Trophoblast cell (in vitro differentiated cells and primary cell): ENCODE data around the gene MFAP1.

ENCODE experiments used
- DNase-seq, 2 donors: peaks; one replicate each; pipeline ENCODE4 v3.0.0-alpha.2; 2016
- H2AFZ ChIP-seq: 2 replicates; pipeline ENCODE4 v1.6.1; 2013; ENCODE audit warnings: low read length, moderate library complexity, mild to moderate bottlenecking; ENCODE audit not compliant: insufficient read depth, poor library complexity
- H2AK5ac ChIP-seq: 2 replicates; pipeline ENCODE4 v1.6.1; 2013; ENCODE audit warnings: mild to moderate bottlenecking, low read length
- H2BK120ac ChIP-seq: 2 replicates; pipeline ENCODE4 v1.6.1; 2013; ENCODE audit warnings: low read length, mild to moderate bottlenecking, moderate library complexity; ENCODE audit not compliant: insufficient read depth, poor library complexity
- H2BK12ac ChIP-seq: 2 replicates; pipeline ENCODE4 v1.6.1; 2013; ENCODE audit warnings: mild to moderate bottlenecking, low read length, moderate library complexity
- H2BK5ac ChIP-seq: 2 replicates; pipeline ENCODE4 v1.6.1; 2013; ENCODE audit warnings: low read length, low read depth, moderate library complexity, mild to moderate bottlenecking; ENCODE audit not compliant: poor library complexity
- H3K14ac ChIP-seq: 2 replicates; pipeline ENCODE4 v1.6.1; 2013; ENCODE audit warnings: mild to moderate bottlenecking, low read length
- H3K18ac ChIP-seq: 2 replicates; pipeline ENCODE4 v1.6.1; 2013; ENCODE audit warnings: mild to moderate bottlenecking, low read length
- H3K23ac ChIP-seq: 2 replicates; pipeline ENCODE4 v1.6.1; 2013; ENCODE audit warnings: low read length
- H3K27ac ChIP-seq: 2 replicates; pipeline ENCODE4 v1.5.1; 2013; ENCODE audit warnings: low read depth, mild to moderate bottlenecking, inconsistent platforms, low read length, moderate library complexity
- H3K27me3 ChIP-seq: 2 replicates; pipeline ENCODE4 v1.6.1; 2013; ENCODE audit warnings: inconsistent platforms, mild to moderate bottlenecking, low read length, moderate library complexity; ENCODE audit not compliant: insufficient read depth
- H3K36me3 ChIP-seq, 2 experiments: 1 replicate in 1 of 2; 2 replicates in 1 of 2; pipeline ENCODE4 v1.6.1; 2013; ENCODE audit warnings: low read length in 2 of 2, mild to moderate bottlenecking in 2 of 2, moderate library complexity in 1 of 2; ENCODE audit not compliant: insufficient read depth in 2 of 2, control insufficient read depth in 1 of 2
- H3K4ac ChIP-seq: 2 replicates; pipeline ENCODE4 v1.6.1; 2013; ENCODE audit warnings: low read depth, mild to moderate bottlenecking, low read length, moderate library complexity
- H3K4me1 ChIP-seq, 2 experiments: 1 replicate in 1 of 2; 2 replicates in 1 of 2; pipeline ENCODE4 v1.6.1; 2013; ENCODE audit warnings: low read length in 2 of 2, mild to moderate bottlenecking in 2 of 2, moderate library complexity in 1 of 2; ENCODE audit not compliant: insufficient read depth in 2 of 2, control insufficient read depth in 1 of 2
- H3K4me2 ChIP-seq: 2 replicates; pipeline ENCODE4 v1.6.1; 2013; ENCODE audit warnings: inconsistent platforms, mild to moderate bottlenecking, low read length, moderate library complexity
- H3K4me3 ChIP-seq: 2 replicates; pipeline ENCODE4 v1.5.1; 2013; ENCODE audit warnings: mild to moderate bottlenecking, low read depth, low read length, inconsistent platforms
- H3K79me1 ChIP-seq: one replicate; pipeline ENCODE4 v1.6.1; 2013; ENCODE audit warnings: low read length
- H3K79me2 ChIP-seq: 2 replicates; pipeline ENCODE4 v1.6.1; 2013; ENCODE audit warnings: low read length, mild to moderate bottlenecking; ENCODE audit not compliant: control insufficient read depth, insufficient read depth, poor library complexity
- H3K9ac ChIP-seq: 2 replicates; pipeline ENCODE4 v1.6.1; 2013; ENCODE audit warnings: mild to moderate bottlenecking, low read length
- H3K9me3 ChIP-seq: 2 replicates; pipeline ENCODE4 v1.6.1; 2013; ENCODE audit warnings: low read depth, mild to moderate bottlenecking, control low read depth, inconsistent platforms, low read length; ENCODE audit not compliant: insufficient read depth
- H4K12ac ChIP-seq: 2 replicates; pipeline ENCODE4 v1.6.1; 2013; ENCODE audit warnings: low read depth, mild to moderate bottlenecking, low read length, moderate library complexity
- H4K8ac ChIP-seq: 2 replicates; pipeline ENCODE4 v1.6.1; 2013; ENCODE audit warnings: low read depth, mild to moderate bottlenecking, low read length, moderate library complexity
- H4K91ac ChIP-seq: one replicate; pipeline ENCODE4 v1.6.1; 2013; ENCODE audit warnings: low read depth, mild to moderate bottlenecking, low read length, moderate library complexity
- WGBS: extraction: QIAGEN DNeasy Blood & Tissue Kit; methylation state at CpG from one replicate; pipeline ENCODE4 v1.1.7; 2013; ENCODE audit warnings: missing lambda C conversion rate; ENCODE audit not compliant: insufficient read length, insufficient coverage; ENCODE audit errors: extremely low coverage; 5-methylcytosine and 5-hydroxymethylcytosine counted together

MFAP1 gene

GRCh38 chr15:43854801-43855200 is 30.3 kb upstream of the MFAP1 start:
- no peak overlapping the region for H3K9ac ChIP-seq
- H2AK5ac ChIP-seq = no peak overlapping the region
- no peak overlapping the region for H3K27ac ChIP-seq
- H3K4me1 ChIP-seq = no peaks in the 10 kb centered on the region
- H2BK5ac ChIP-seq = no peak overlapping the region
- no peak overlapping the region for H3K14ac ChIP-seq
- no peaks in the 10 kb centered on the region for H3K9me3 ChIP-seq
- H2BK120ac ChIP-seq = no peak overlapping the region
- H3K4me2 ChIP-seq = no peak overlapping the region
- H2BK12ac ChIP-seq = no peak overlapping the region
- H3K79me2 ChIP-seq = no peaks in the 10 kb centered on the region
- H3K27me3 ChIP-seq = no peaks in the 10 kb centered on the region
- no peak overlapping the region for H3K4ac ChIP-seq
- peaks cover 4 to 8% of the 10 kb centered on the region in 2 experiments for H3K36me3 ChIP-seq
- no peak overlapping the region for H4K8ac ChIP-seq
- no CpG with 5 or more reads among the region's 6 CpGs for WGBS
- H3K23ac ChIP-seq = no peak overlapping the region
- no peak overlapping the region for H3K4me3 ChIP-seq
- no peak overlapping the region for H4K12ac ChIP-seq
- no peak overlapping the region for H3K18ac ChIP-seq
- H3K79me1 ChIP-seq = no peaks in the 10 kb centered on the region
- H4K91ac ChIP-seq = no peak overlapping the region
- DNase-seq = no peak
- H2AFZ ChIP-seq = no peak overlapping the region

GRCh38 chr15:43852607-43853006 is 28.1 kb upstream of the MFAP1 start:
- Histone ChIP-seq H3K9ac (no peak overlapping the region), H3K4me3 (no peak overlapping the region), H3K79me2 (no peaks in the 10 kb centered on the region), H3K23ac (no peak overlapping the region), H4K12ac (no peak overlapping the region), H3K9me3 (no peaks in the 10 kb centered on the region), H2AK5ac (no peak overlapping the region), H3K4ac (no peak overlapping the region), H3K4me1 (no peaks in the 10 kb centered on the region), H3K36me3 (peaks cover 2 to 9% of the 10 kb centered on the region in 2 experiments), H2BK12ac (no peak overlapping the region), H2BK5ac (no peak overlapping the region), H2BK120ac (no peak overlapping the region), H3K27me3 (no peaks in the 10 kb centered on the region), H3K18ac (no peak overlapping the region), H3K14ac (no peak overlapping the region), H3K4me2 (no peak overlapping the region), H2AFZ (no peak overlapping the region), H4K91ac (no peak overlapping the region), H3K27ac (no peak overlapping the region), H3K79me1 (no peaks in the 10 kb centered on the region), H4K8ac (no peak overlapping the region)
- no peak for DNase-seq
- WGBS = no CpG with 5 or more reads among the region's 4 CpGs

DNA sequence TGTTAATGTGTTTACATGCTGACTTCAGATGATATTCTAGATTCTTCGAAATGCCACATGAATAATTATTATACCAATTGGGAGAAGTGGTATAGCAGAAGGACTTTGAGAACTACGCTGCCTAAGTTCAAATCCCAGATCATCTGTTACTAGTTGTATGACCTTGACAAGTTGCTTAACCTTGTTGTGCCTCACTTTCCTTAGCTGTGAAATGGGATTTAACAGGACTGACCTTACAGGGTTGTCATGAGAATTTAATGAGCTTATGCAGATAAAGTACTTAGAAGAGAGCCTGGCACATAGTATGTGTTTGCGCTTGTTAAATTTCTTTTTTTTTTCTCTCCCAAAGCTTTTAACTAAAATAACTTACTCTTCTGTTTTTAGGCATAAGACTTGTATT is 26.8 kb upstream of the MFAP1 start:
- Histone ChIP-seq H3K23ac (no peak overlapping the region), H2BK12ac (no peak overlapping the region), H3K79me1 (no peaks in the 10 kb centered on the region), H3K27ac (no peak overlapping the region), H3K4me2 (no peak overlapping the region), H4K91ac (no peak overlapping the region), H3K27me3 (no peaks in the 10 kb centered on the region), H3K36me3 (peaks cover 2 to 12% of the 10 kb centered on the region in 2 experiments), H3K14ac (no peak overlapping the region), H4K8ac (no peak overlapping the region), H3K4ac (no peak overlapping the region), H3K79me2 (no peaks in the 10 kb centered on the region), H3K4me1 (no peaks in the 10 kb centered on the region), H2AK5ac (no peak overlapping the region), H4K12ac (no peak overlapping the region), H2AFZ (no peak overlapping the region), H3K18ac (no peak overlapping the region), H3K9me3 (no peaks in the 10 kb centered on the region), H3K4me3 (no peak overlapping the region), H3K9ac (no peak overlapping the region), H2BK5ac (no peak overlapping the region), H2BK120ac (no peak overlapping the region)
- no CpG with 5 or more reads among the region's 3 CpGs for WGBS
- DNase-seq = no peak

- no peak overlapping the region for H2BK5ac ChIP-seq
- no peak overlapping the region for H3K9ac ChIP-seq
- no peak overlapping the region for H4K91ac ChIP-seq
- no peaks in the 10 kb centered on the region for H3K4me1 ChIP-seq
- H2AFZ ChIP-seq = no peak overlapping the region
- H3K36me3 ChIP-seq = peaks cover 3 to 12% of the 10 kb centered on the region in 2 experiments
- H3K4ac ChIP-seq = no peak overlapping the region
- H2AK5ac ChIP-seq = no peak overlapping the region
- no peak overlapping the region for H3K18ac ChIP-seq
- H3K9me3 ChIP-seq = no peaks in the 10 kb centered on the region
- no peaks in the 10 kb centered on the region for H3K27me3 ChIP-seq
- H4K8ac ChIP-seq = no peak overlapping the region
- no peak overlapping the region for H4K12ac ChIP-seq
- no peak overlapping the region for H2BK12ac ChIP-seq
- no peak overlapping the region for H3K4me2 ChIP-seq
- no peak overlapping the region for H3K27ac ChIP-seq
- H3K23ac ChIP-seq = no peak overlapping the region
- H3K79me1 ChIP-seq = no peaks in the 10 kb centered on the region
- no peak for DNase-seq
- no peak overlapping the region for H2BK120ac ChIP-seq
- no peak overlapping the region for H3K14ac ChIP-seq
- H3K79me2 ChIP-seq = no peaks in the 10 kb centered on the region
- no peak overlapping the region for H3K4me3 ChIP-seq
These were observed 20.9 kb upstream of the MFAP1 start for GRCh38 chr15:43845421-43845820.
